AG09309 (cell line): ENCODE results near the gene ECE1.
"Not testable (repeated sequence)": the region's sequence is repeated elsewhere in the genome, so short reads cannot be mapped to it uniquely, and the experiment has no call there.

ENCODE experiments used
- DNase-seq: peaks from one replicate; pipeline ENCODE4 v3.0.0-alpha.2; 2010; ENCODE audit warnings: low read depth
- H3K4me3 ChIP-seq: 2 replicates; pipeline ENCODE4 v1.5.1; 2011; ENCODE audit warnings: mild to moderate bottlenecking, low read depth, low read length, moderate library complexity; ENCODE audit not compliant: control insufficient read depth
- CTCF ChIP-seq: IDR thresholded peaks from 2 replicates; pipeline ENCODE4 v1.5.1; 2011; ENCODE audit warnings: mild to moderate bottlenecking, low read depth, low read length, inconsistent platforms; ENCODE audit not compliant: insufficient read depth, control insufficient read depth; ENCODE audit errors: missing control alignments

ECE1 gene

GRCh38 chr1:21285055-21285372, 5.2 kb downstream of the ECE1 start:
- no peak overlapping the region for H3K4me3 ChIP-seq
- no peak for DNase-seq
- TF ChIP-seq CTCF: no peak

GRCh38 chr1:21284206-21285054, 5.8 kb downstream of the ECE1 start:
- no peak overlapping the region for H3K4me3 ChIP-seq
- no peak for TF ChIP-seq CTCF
- DNase-seq: no peak

- DNase-seq: no peak
- H3K4me3 ChIP-seq: no peak overlapping the region
- TF ChIP-seq CTCF: no peak
These were observed 6.7 kb downstream of the ECE1 start for GRCh38 chr1:21283524-21283923.

GRCh38 chr1:21282020-21282419, 8.2 kb downstream of the ECE1 start:
- DNase-seq, H3K4me3 ChIP-seq: not testable (repeated sequence)

GRCh38 chr1:21280482-21280881, 9.8 kb downstream of the ECE1 start:
- TF ChIP-seq CTCF: no peak
- no peak overlapping the region for H3K4me3 ChIP-seq
- no peak for DNase-seq

- no peak for DNase-seq
- no peak overlapping the region for H3K4me3 ChIP-seq
- no peak for TF ChIP-seq CTCF
These were observed 10.2 kb downstream of the ECE1 start for GRCh38 chr1:21280011-21280471.

- DNase-seq: no peak
- H3K4me3 ChIP-seq: no peak overlapping the region
- no peak for TF ChIP-seq CTCF
These were observed 11.1 kb downstream of the ECE1 start for GRCh38 chr1:21278860-21279845.
